Liver (tissue), 3 donors: Measurements from ENCODE around the gene ITGA11.

Experiments
- ATF3 ChIP-seq: IDR thresholded peaks from 2 replicates; pipeline ENCODE4 v1.6.1; 2016; ENCODE audit warnings: antibody characterized with exemption
- CTCF ChIP-seq: fragments of 150-350 bp; IDR thresholded peaks from 2 replicates; pipeline ENCODE4 v1.5.1; 2017; ENCODE audit warnings: improper control_type of control experiment, low read depth, low read length; ENCODE audit not compliant: missing input control
- EGR1 ChIP-seq, 2 donors: IDR thresholded peaks; 2 replicates each; pipeline ENCODE4 v1.6.1; 2016 to 2018; ENCODE audit warnings: antibody characterized with exemption in 2 of 2, low read depth in 2 of 2
- GABPA ChIP-seq, 2 donors: IDR thresholded peaks in 1 of 2; conservative IDR thresholded peaks in 1 of 2; 2 replicates each; pipeline ENCODE4 v1.6.1; 2016; ENCODE audit warnings: antibody characterized with exemption in 2 of 2, mild to moderate bottlenecking in 1 of 2, moderate library complexity in 1 of 2
- JUND ChIP-seq, 2 donors: IDR thresholded peaks; 2 replicates each; pipeline ENCODE4 v1.6.1; 2016; ENCODE audit warnings: antibody characterized with exemption in 2 of 2
- MAX ChIP-seq: IDR thresholded peaks from 2 replicates; pipeline ENCODE4 v1.6.1; 2016; ENCODE audit warnings: antibody characterized with exemption
- RAD21 ChIP-seq, 2 donors: IDR thresholded peaks; 2 replicates each; pipeline ENCODE4 v1.6.1; 2016; ENCODE audit warnings: antibody characterized with exemption in 2 of 2, mild to moderate bottlenecking in 2 of 2
- REST ChIP-seq: IDR thresholded peaks from 2 replicates; pipeline ENCODE4 v1.6.1; 2016; ENCODE audit warnings: antibody characterized with exemption, mild to moderate bottlenecking
- RXRA ChIP-seq, 2 donors: IDR thresholded peaks; 2 replicates each; pipeline ENCODE4 v1.6.1; 2017 to 2018; ENCODE audit warnings: antibody characterized with exemption in 2 of 2, mild to moderate bottlenecking in 1 of 2
- SP1 ChIP-seq: IDR thresholded peaks from 2 replicates; pipeline ENCODE4 v1.6.1; 2018; ENCODE audit warnings: antibody characterized with exemption, mild to moderate bottlenecking
- TAF1 ChIP-seq: conservative IDR thresholded peaks from 2 replicates; pipeline ENCODE4 v1.6.1; 2016; ENCODE audit warnings: antibody characterized with exemption, mild to moderate bottlenecking
- YY1 ChIP-seq: IDR thresholded peaks from 2 replicates; pipeline ENCODE4 v1.6.1; 2016; ENCODE audit warnings: antibody characterized with exemption, mild to moderate bottlenecking
- ZBTB33 ChIP-seq: IDR thresholded peaks from 2 replicates; pipeline ENCODE4 v1.6.1; 2016; ENCODE audit warnings: antibody characterized with exemption
- donor health status: healthy.
- donor health status: healthy.

- no peak for TF ChIP-seq RXRA (IDR thresholded peaks at IDR 0.05)
- no peak for TF ChIP-seq YY1
- no peak for TF ChIP-seq CTCF
- no peak for TF ChIP-seq GABPA (IDR thresholded peaks at IDR 0.05 in 1 of 2, conservative IDR thresholded peaks at IDR 0.05 in 1 of 2)
- no peak for TF ChIP-seq SP1
- no peak for TF ChIP-seq ATF3
- TF ChIP-seq JUND (IDR thresholded peaks at IDR 0.05): no peak
- TF ChIP-seq REST: no peak
- TF ChIP-seq RAD21 (IDR thresholded peaks at IDR 0.05): no peak
- no peak for TF ChIP-seq ZBTB33
- no peak for TF ChIP-seq EGR1 (IDR thresholded peaks at IDR 0.05; ENCODE audit: low read depth in 2 of 2)
- TF ChIP-seq TAF1: no peak
- TF ChIP-seq MAX: no peak
Measured at GRCh38 chr15:68261241-68261640, 170.7 kb downstream of the ITGA11 start.
